HG03342 (cell line): Measurements from ENCODE around the gene CAMKK2.
"Not testable (repeated sequence)": the region's sequence is repeated elsewhere in the genome, so short reads cannot be mapped to it uniquely, and the experiment has no call there.

Source experiments
- ATAC-seq: cut with Tn5 transposase; IDR thresholded peaks from one replicate; pipeline ENCODE4 v1.9.1; 2021; ENCODE audit warnings: mild to moderate bottlenecking, moderate library complexity; ENCODE audit not compliant: unreplicated experiment

The CAMKK2 gene

DNA sequence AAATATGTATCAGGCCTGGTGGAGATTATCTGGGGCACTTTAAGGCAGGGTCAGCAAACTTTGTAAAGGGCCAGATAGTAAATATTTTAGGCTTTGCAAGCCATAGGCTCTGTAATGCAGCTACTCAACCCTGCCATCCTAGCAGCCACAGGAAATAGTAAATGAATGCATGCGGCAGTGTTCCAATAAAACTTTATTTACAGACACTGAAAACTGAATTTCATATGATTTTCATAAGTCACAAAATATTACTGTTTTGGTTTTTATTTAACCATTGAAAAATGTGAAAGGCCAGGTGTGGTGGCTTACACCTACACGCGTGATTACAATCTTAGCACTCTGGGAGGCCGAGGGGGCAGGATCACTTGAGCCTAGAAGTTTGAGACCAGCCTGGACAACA, 3.2 kb upstream of the CAMKK2 start:
- ATAC-seq: no peak

DNA sequence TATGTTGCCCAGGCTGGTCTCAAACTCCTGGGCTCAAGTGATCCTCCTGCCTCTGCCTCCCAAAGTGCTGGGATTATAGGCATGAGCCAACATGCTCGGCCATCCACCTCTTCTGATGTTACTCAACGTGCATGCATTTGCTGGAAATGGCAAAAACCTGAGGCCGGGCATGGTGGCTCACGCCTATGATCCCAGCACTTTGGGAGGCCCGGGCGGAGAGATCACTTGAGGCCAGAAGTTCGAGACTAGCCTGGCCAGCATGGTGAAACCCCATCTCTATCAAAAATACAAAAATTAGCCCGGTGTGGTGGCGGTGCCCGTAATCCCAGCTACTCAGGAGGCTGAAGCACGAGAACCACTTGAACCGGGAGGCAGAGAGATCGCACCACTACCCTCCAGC, 1.9 kb upstream of the CAMKK2 start:
- not testable (repeated sequence) for ATAC-seq

DNA sequence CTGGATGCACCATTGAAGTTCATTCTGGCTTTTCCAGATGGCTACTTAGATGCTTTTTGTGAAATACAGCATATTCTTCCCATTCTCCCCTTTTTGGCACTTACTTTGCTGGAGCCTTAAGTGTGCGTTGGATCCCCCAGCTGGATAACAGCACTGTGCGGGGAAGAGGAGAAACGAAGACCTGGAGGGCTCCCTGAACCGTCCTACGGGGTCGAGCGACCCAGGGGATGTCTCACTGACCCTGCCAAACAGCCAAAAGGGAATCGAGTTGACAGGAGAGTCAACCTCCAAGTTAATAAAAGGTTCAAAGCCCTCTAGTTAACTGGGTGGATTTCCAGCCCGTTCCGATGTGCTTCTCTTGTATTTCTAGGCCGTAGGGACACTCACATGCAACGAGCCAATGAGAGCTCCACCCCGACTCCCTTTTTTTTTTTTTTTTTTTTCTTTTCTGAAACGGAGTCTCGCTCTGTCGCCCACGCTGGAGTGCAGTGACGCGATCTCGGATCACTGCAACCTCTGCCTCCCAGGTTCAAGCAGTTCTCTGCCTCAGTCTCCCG, 1.0 kb upstream of the CAMKK2 start:
- no peak for ATAC-seq

DNA sequence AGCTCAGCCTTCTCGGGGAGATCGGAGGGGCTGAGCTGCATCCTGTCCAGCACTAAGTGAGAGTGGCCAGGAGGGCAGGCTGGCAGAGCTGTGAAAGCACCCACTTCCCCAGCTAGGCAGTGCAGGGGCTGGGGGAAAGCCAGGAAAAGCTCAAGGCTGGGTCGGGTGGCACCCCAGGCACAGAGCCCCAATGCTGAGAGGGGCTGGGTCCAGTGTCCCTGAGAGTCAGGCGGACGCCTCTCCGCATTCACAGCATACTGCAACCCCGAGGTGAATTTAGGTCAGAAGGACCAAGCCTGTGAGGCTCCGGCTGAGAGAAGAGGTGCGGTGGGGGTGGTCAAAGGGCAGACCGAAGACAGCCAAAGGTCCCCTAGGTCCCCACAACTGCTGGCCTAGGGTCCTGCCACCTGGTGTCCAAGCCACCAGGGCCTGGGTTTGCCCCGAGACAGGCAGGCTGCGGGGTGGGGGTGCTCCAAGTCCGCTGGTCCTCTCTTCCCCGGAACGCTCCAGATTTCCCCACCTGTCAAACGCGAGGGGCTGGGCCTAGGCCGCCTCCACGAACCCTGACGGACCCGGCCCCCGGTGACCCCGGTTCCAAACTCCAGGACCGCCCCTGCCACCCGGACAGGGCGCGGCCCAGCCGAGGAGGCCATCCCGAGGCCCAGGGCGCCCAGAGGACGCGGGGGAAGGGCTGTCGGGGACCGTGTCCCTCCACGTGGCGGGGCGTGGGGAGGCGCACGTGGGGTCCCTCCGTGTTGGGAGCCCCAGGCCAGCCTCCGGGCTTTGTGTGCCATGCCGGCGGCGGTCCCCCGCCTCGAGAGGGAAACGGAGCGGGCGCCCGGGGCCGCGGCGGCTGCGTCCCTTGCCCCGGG, 527 bp downstream of the CAMKK2 start:
- ATAC-seq: peak; percentile 15

DNA sequence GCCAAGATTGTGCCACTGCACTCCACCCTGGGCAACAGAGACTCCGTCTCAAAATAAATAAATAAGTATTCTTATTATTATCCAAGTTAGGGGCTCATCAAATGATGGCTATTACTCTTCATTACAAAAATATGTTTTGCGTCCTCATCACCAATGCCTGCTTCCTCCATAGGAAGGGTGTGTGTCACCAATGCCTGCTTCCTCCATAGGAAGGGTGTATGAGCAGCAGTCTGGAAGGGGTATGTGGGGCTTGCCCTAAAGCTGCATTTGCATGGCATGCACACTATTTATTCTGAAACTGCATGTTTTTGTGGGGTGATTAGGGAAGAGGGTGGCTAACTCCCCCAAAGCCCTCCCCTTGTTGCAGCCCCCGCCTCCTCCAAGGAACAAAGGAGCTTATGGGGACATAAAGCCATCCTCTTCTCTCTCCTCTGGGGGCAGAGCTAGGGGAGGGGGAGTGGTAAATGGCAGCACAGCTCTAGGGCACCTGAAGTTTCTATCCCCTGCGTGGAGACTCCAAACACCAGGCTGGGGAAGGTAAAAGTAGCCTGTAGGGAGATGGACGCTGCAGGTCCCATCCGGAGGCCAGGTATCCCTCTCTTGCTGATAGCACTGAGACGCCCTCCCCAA, 1.3 kb downstream of the CAMKK2 start:
- ATAC-seq: no peak

DNA sequence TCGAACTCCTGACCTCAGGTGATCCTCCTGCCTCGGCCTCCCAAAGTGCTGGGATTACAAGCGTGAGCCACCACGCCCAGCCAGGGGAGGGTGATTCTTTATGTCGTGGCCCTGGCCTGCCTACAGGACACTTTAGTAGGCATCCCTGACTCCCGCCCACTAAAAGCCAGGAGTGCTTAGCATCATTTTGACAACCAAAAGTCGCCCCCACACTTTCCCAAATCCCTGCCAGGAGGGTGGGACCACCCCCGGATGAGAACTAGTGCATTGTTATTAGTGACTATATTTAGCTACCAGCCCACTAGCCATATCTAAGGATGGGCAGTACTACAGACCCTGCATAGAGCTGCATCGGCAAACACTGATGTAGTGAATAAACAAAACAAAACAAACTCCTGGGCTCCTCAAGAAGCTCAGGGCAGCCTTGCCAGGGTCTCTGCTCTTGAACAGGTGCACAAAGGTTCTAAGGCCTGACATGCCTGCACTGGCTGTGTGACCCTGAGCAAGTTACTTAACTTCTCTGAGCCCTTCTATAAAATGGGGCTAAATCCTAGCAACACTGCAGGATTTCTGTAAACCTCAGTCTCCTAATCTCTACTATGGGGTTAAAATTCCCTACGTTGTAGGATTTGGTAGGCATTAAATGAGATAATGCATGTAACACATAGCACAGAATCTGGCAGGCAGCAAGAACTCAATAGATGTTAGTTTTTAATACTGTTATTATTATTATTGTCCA, 2.2 kb downstream of the CAMKK2 start:
- no peak for ATAC-seq

DNA sequence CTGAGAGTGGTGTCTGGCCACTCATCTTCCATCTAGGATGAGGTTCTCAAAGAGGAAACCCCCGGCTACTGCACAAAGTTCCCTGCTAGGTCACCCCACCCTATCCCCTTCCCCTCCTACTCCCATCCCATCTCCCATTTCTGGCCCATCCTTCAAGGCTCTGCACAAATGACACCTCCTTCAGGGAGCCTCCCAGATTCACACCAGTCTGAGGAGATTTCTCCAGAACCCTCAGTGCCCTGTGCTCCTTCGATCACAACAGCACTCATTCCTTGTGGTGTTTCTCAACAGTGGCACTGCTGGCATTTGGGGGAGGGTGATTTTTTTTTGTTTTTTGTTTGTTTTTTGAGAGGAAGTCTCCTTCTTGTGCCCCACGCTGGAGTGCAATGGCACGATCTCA, 2.9 kb downstream of the CAMKK2 start:
- ATAC-seq: no peak

DNA sequence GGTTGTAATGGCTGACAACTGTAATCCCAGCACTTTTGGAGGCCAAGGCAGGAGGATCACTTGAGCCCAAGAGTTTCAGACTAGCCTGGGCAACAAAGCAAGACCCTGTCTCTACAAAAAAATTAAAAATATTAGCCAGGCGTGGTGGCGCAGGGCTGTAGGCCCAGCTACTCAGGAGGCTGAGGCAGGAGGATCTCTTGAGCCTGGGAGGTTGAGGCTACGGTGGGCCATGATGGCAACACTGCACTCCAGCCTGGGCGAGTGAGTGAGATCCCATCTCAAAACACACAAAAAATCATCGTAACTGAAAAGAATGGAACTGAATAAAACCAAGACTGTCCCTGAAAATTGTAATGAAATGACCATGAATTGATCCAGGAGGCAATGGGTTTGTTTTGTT, 6.1 kb downstream of the CAMKK2 start:
- ATAC-seq: no peak

DNA sequence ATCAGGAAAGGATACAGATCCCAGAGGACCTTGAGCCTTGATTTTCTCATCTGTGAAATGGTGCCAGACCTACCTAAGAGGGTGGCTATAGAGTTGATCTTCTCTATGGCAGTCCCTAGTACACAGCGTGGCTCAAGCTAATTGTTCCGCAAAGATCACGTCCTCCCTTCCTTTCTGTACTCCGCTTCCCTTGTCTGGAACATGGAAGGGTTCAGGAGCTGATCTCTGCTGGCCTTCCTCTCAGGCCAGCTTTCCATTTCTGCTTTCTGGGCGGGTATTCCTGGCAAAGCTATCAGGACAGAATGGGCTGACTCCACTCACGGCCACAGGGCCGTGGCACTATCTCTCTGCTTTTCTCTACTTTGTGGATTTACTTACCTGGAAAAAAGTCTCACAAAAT, 6.5 kb downstream of the CAMKK2 start:
- no peak for ATAC-seq

DNA sequence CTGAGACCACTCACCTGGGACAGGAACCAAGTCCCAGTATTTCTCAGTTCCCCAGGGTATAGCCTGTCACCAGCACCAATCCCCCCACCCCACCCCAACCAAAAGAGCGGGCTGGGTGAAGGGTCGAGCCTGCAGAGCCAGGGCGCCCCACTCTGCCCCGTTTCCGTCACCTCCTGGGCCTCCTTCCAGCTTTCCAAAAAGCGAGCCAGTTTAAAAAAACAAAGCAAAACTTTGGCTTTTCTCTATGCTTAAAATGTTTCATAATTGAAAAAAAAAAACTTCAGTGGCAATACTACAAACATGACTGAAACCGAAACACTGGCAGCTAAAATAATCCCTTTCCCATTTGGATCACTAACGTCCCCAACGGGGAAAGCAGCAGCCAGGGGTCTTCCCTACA, 7.5 kb downstream of the CAMKK2 start:
- no peak for ATAC-seq

DNA sequence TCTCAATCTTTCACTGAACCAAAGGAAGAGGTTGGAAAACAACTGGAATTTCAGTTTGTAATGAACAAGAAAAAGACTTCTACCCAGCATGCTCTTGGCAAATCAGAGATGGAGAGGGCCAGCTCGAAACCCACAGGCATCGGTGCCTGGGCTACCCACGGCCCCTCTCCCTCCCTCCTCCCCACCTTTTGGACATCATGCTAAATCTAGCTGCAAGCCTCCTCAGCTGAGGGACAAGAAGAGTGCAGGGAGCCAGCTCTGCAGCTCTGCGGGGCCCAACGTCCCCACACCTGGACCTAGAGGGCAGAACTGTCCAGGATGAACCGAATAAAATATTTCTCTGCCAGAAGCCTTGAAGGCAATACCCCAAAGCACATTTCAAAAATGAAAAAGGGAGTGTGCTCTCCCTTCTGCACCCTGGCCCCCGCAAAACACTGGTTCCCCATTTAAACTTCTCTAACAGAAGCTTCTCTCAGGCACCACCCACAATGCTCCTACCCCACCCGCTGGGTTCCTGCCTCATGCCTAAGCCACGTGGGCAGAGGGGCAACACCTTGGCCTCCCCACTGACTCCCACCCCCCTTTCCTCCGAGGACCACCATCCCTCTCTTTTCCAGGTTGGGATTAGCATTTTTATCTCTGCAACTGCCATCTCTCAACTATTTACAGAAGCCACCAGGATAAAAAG, 8.2 kb downstream of the CAMKK2 start:
- no peak for ATAC-seq

DNA sequence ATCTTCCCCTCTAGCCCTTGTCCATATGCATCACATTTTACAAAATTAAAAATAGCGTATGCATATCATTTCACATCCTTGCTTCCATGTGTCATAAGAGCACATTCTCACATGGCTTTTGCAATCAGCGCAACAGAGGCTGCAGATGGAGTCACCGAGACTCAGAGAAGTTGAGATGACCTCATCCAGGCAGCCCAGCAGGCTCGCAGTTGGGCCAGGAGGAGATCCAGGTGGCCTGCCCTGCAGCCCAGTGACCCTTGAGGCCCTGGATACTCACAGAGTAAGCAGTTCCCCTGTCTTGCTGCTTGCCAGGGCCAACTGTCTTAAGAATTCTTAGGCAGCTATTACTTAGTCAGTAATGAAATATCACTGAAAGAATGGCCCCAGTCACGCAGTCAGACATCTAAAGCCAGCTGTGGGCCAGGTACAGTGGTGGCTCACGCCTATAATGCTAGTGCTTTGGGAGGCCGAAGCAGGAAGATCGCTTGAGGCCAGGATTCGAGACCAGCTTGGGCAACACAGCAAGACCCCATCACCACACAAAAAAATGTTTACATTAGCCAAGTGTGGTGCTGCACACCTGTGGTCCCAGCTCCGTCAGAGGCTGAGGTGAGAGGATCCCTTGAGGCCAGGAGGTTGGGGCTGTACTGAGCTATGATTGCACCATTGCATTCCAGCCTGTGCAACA, 9.1 kb downstream of the CAMKK2 start:
- no peak for ATAC-seq

DNA sequence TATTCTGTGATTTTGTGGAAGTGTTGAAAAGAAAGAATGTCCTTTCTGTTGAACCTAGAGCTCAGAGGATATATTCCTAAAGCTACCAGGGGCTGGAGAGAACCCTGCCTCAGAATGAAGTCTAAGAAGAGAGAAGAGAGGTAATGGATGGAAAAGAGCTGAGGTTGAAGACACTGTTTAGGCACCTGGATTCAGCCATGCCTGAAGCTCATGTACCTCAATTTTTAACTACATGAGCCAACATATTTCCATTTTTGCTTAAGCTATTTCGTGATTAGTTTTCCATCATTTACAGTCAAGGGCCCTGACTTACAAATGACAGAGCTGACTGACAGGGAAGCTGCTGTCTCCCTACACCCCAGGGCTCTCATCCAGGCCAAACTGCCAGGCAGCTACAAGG, 10.7 kb downstream of the CAMKK2 start:
- no peak for ATAC-seq

DNA sequence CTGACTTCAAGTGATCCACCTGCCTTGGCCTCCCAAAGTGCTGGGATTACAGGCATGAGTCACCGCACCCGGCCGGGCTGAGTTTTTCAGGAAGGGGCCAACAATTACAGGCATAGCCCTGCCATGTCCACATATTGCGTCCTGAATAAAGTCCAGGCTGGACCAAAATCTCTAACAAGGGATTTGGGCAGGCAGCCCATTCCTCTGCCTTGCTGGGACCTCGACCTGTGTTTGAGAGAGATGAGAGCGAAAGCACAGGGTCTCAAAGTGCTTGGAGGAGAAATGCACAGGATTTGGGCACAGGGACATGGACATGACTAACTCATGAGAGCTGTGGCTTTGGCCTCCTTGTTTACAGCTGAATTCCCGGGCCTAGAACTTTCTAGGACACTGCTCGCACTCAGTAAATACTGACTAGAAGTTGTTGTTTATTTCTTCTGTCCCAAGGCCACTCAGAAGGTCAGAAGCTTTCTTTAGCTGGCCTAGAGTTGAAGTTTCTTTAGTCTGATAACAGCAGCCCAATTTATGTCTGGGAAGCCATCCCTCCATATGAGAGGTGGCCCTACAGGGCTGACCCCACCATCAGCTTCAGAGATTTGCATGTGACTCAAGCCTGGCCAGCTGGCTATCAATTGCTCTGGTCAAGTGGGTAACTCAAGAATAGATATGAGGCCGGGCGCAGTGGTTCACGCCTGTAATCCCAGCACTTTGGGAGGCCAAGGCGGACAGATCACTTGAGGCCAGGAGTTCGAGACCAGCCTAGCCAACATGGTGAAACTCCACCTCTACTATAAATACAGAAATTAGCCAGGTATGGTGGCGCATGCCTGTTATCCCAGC, 11.7 kb downstream of the CAMKK2 start:
- ATAC-seq: no peak

DNA sequence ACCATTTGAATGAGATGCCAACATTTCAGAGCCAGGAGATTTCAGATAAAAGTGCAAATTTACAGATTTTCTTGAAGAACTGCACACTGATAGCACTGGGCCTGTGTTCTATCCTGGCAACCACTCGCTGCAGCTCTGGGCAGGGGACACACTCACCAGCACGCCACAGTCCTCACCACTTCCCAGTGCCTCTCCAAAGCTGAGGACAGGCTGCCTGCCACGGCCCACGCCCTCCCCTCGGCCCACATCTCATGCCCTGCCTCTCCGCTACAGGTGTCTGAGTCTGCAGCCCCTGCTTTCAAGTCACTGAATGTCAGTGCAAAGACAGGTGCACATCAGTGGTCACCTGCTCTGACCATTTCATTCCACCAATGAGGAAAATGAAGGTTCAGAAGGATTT, 12.7 kb downstream of the CAMKK2 start:
- no peak for ATAC-seq

DNA sequence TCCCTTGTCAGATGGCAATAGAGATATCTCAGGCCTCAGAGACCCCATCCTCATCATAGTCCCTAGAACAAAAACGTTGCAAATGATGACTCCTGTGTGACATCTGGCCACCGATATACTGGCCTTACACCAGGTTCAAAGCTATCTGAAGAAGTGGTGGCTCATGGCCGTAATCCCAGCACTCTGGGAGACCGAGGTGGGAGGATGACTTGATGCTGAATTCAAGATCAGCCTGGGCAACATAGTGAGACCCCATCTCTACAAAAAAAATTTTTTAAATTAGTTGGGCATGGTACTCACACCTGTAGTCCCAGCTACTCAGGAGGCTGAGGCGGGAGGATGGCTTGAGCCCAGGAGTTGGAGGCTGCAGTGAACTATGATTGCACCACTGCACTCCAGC, 13.1 kb downstream of the CAMKK2 start:
- no peak for ATAC-seq

DNA sequence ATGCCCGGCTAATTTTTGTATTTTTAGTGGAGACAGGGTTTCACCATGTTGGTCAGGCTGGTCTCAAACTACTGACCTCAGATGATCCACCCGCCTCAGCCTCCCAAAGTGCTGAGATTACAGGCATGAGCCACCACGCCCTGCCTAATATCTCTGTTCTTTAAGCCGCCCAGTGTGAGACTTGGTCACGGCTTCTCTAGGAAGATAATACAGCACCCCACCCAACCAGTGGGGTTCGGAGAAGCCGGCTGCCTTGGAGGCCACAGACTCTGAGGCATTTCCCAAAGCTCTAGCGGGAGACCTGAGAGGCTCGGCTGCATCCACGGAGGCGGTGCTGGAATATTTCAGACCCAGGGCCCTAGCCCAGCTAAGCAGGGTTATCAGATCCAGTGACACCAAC, 13.6 kb downstream of the CAMKK2 start:
- ATAC-seq: not testable (repeated sequence)

DNA sequence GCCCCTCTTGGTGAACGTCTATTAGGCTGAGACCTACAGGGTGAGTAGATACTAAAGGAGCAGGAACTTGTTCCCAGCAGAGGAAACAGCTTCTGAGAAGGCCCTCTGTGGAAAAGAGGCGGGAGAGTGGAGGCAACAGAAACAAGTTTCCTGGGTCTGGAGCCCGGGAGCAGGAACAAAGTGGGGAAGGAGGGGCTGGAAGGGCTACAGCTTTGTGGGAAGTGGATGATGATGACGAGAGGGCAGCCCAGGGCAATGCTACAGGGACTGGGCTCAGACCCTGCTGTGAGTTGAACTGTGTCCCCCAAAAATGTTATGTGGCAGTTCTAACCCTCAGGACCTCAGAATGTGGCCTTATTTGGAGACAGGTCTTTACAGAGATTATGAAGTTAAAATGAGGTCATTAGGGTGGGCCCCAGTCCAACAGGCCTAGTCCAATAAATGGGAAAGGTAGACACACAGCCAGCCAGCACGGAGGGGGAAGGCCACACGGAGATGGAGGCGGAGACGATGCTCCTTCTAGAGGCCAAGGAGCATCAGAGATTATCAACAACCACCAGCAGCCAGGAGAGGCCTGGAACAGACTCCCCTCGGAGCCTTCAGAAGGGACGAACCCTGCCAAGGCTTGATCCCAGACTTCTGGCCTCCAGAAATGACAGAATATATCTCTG, 14.3 kb downstream of the CAMKK2 start:
- ATAC-seq: no peak

DNA sequence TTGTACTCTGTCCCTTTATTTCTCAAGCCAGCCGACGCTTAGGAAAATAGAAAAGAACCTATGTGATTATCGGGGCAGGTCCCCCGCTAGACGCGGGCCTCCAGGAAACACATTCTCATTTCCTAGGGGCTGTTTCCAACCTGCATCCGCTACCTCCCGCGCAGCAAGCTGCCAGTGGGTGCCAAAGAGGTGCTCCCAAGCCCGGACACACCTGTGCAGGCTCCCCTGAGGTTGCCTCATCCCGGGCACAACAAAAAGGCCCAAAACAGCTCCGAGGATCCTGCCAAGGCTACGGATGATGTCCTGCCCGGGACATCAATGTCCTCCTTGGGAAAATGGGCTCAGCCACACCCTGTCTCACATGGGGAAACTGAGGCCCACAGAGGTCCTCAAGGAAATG, 15.4 kb downstream of the CAMKK2 start:
- ATAC-seq: not testable (repeated sequence)
